B cell (primary cell): ENCODE results near the gene NAPG. TPM values are rescaled to one million over a fixed set of nuclear protein-coding genes. Genes with fewer than 3 reads are reported as not detected.

ENCODE experiments used
- ATAC-seq: fragments of 200-7000 bp; cut with Tn5 transposase; one replicate; pipeline ENCODE4 v1.10.0; 2021; ENCODE audit warnings: low read depth, mild to moderate bottlenecking, moderate number of reproducible peaks, moderate library complexity
- CTCF ChIA-PET: fragments of 350-600 bp; sonication (Branson Sonifier 250); formaldehyde crosslinking; loops from one replicate; lab custom pipeline; 2021; ENCODE audit warnings: antibody characterized with exemption, inconsistent platforms; lab: Charles Lee
- POLR2A ChIA-PET: fragments of 350-600 bp; sonication (Branson Sonifier 250); formaldehyde crosslinking; loops from one replicate; lab custom pipeline; 2021; ENCODE audit warnings: antibody characterized with exemption; lab: Charles Lee
- DNase-seq: peaks from one replicate; pipeline ENCODE4 v3.0.0; 2013
- H2AFZ ChIP-seq: 2 replicates; pipeline ENCODE4 v1.6.1; 2012; ENCODE audit warnings: mild to moderate bottlenecking, low read depth, low read length; ENCODE audit not compliant: insufficient read depth, poor library complexity, severe bottlenecking
- H3K27ac ChIP-seq, 2 donors: 1 replicate in 1 of 2; 2 replicates in 1 of 2; pipeline ENCODE4 v1.5.1; 2012 to 2013; ENCODE audit warnings: low read length in 2 of 2, mild to moderate bottlenecking in 2 of 2, moderate library complexity in 1 of 2
- H3K27me3 ChIP-seq, 4 experiments: fragments of 200-600 bp in 1 of 4; sonication (generic) in 1 of 4; replicated peaks in 1 of 4; 1 replicate in 2 of 4; 2 replicates in 2 of 4; pipeline versions ENCODE4 v1.6.1 to v1.7.0; 2013 to 2016; ENCODE audit warnings: low read length in 3 of 4, mild to moderate bottlenecking in 2 of 4, mixed read lengths in 1 of 4, moderate library complexity in 1 of 4; ENCODE audit not compliant: insufficient read depth in 4 of 4, control insufficient read depth in 3 of 4; ENCODE audit errors: control extremely low read depth in 1 of 4
- H3K36me3 ChIP-seq, 2 experiments: replicated peaks in 1 of 2; 1 replicate in 1 of 2; 2 replicates in 1 of 2; pipeline versions ENCODE4 v1.6.1 to v1.7.1; 2013; ENCODE audit warnings: low read length in 1 of 2; ENCODE audit not compliant: insufficient read depth in 2 of 2, control insufficient read depth in 1 of 2; ENCODE audit errors: control extremely low read depth in 1 of 2, extremely low read depth in 1 of 2
- H3K4me1 ChIP-seq, 2 donors: fragments of 200-600 bp in 1 of 2; sonication (generic) in 1 of 2; 1 replicate in 1 of 2; 2 replicates in 1 of 2; pipeline versions ENCODE4 v1.5.1 to v1.6.1; 2013 to 2017; ENCODE audit warnings: low read length in 2 of 2; ENCODE audit not compliant: control insufficient read depth in 2 of 2, insufficient read depth in 2 of 2
- H3K4me2 ChIP-seq: replicated peaks from 2 replicates; pipeline ENCODE3; 2012; ENCODE audit warnings: mild to moderate bottlenecking, low read depth, low read length; ENCODE audit not compliant: poor library complexity, severe bottlenecking
- H3K4me3 ChIP-seq, 5 experiments: fragments of 200-600 bp in 1 of 5; sonication (generic) in 1 of 5; 1 replicate in 3 of 5; 2 replicates in 2 of 5; pipeline versions ENCODE4 v1.5.1 to v1.7.0; 2011 to 2016; ENCODE audit warnings: low read length in 4 of 5, mild to moderate bottlenecking in 4 of 5, low read depth in 2 of 5, control low read depth in 1 of 5, moderate library complexity in 1 of 5; ENCODE audit not compliant: insufficient read depth in 1 of 5; ENCODE audit errors: control extremely low read depth in 1 of 5, extremely low read depth in 1 of 5
- H3K79me2 ChIP-seq: fragments of 200-600 bp; sonication (generic); one replicate; pipeline ENCODE4 v1.6.0; 2016; ENCODE audit warnings: low read length; ENCODE audit not compliant: control insufficient read depth, insufficient read depth
- H3K9ac ChIP-seq: fragments of 200-600 bp; sonication (generic); 2 replicates; pipeline ENCODE4 v1.6.1; 2017; ENCODE audit warnings: mild to moderate bottlenecking, low read length, moderate library complexity
- H3K9me3 ChIP-seq, 3 donors: one replicate each; pipeline versions ENCODE4 v1.6.1 to v1.7.1; 2013; ENCODE audit warnings: low read length in 2 of 3; ENCODE audit not compliant: control insufficient read depth in 2 of 3, insufficient read depth in 1 of 3; ENCODE audit errors: control extremely low read depth in 1 of 3
- H4K20me1 ChIP-seq: 2 replicates; pipeline ENCODE4 v1.6.0; 2012; ENCODE audit warnings: mild to moderate bottlenecking, low read length; ENCODE audit not compliant: insufficient read depth, control insufficient read depth, poor library complexity, severe bottlenecking
- H3K27ac Mint-ChIP-seq: one replicate; pipeline ENCODE4 v1.8.0; 2021; ENCODE audit warnings: mixed read lengths
- H3K27me3 Mint-ChIP-seq: one replicate; pipeline ENCODE4 v1.8.0; 2021; ENCODE audit warnings: mixed read lengths
- H3K4me1 Mint-ChIP-seq: one replicate; pipeline ENCODE4 v1.8.0; 2021; ENCODE audit warnings: mixed read lengths
- H3K4me3 Mint-ChIP-seq: one replicate; pipeline ENCODE4 v1.8.0; 2021; ENCODE audit warnings: mixed read lengths
- H3K9me3 Mint-ChIP-seq: one replicate; pipeline ENCODE4 v1.8.0; 2022; ENCODE audit warnings: mixed read lengths; ENCODE audit not compliant: insufficient read depth
- EZH2 ChIP-seq: IDR thresholded peaks from 2 replicates; pipeline ENCODE4 v1.6.1; 2012; ENCODE audit warnings: borderline replicate concordance, low read depth, mild to moderate bottlenecking, moderate library complexity, low read length; ENCODE audit not compliant: insufficient read depth, poor library complexity, severe bottlenecking
- WGBS: methylation state at CpG from one replicate; pipeline ENCODE4 v1.1.5; 2013; ENCODE audit warnings: missing lambda C conversion rate; ENCODE audit not compliant: insufficient coverage; 5-methylcytosine and 5-hydroxymethylcytosine counted together
- intact Hi-C: fragments of 100-400 bp; cut with micrococcal nuclease; formaldehyde crosslinking; loops from one replicate; pipeline ENCODE4 v1.10.0; 2022
- polyA plus RNA-seq: library from polyadenylated mRNA; depleted of rRNA; stranded (reverse); fragments of >200 nt; gene quantifications from 2 replicates; pipeline ENCODE4 v1.2.3, GENCODE V29; 2012
- total RNA-seq, 2 donors: library from RNA; stranded (reverse); fragments of 120-200 nt in 1 of 2; gene quantifications; 1 replicate in 1 of 2; 2 replicates in 1 of 2; pipeline versions ENCODE4 v1.2.3 to v1.2.4, GENCODE V29; 2013 to 2022
- TF ChIP-seq, protein P1 (sequence below): fragments of 200-600 bp; IDR thresholded peaks from one replicate; pipeline ENCODE4 v1.8.0; 2022; ENCODE audit warnings: antibody characterized with exemption, mild to moderate bottlenecking

Gene NAPG
- total and polyA plus RNA-seq, 2 donors (not counting 1 experiment from before 2014, with no cell fraction given), result 9.4 to 31.8 TPM

DNA sequence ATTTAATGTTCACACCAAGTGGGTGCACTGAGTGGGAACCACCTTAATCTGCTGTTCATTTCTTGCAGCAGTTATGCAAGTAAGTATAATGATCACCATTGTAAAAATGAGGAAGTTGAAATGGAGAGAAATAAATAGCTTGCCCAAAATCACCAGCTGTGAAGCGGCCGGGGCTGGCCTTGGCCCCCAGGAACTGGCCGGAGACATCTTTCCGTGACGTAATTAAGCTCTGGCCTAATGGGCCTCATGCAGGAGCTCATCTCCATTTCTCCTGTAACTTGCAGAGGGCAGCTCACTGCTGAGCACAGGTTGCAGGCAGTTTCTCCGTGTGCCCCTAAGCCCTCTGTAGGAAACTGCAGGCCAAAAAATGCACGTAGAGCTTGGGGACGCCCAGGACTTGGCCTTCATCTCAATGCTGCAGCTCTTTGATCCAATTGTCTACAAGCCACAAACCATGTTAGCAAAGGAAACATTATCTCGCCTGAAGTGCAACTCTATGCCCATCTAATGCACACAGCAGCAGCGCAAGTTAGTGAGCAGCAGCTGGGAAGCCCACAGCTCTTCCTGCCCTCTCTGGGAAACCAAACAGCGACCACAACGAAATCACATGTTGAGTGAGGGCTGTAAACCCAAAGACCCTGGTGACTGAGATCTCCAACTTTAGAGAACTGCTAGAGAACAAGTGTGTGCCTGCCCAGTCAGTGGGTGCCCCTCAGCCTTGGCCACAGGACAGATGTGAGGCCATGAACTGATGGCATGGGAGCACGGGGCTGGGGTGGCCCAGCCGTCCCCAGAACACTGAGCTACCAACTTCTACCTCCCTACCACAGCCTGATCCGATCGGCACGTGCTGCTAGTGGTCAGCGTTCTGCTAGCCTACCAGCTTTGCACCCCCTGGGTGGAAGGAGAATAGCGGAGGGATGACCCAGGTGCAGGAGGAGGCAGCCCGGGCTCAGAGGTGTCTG lies 42.6 kb upstream of the NAPG start:
- peak overlapping the region; percentile 66 to 69 for H3K27ac ChIP-seq
- CTCF ChIA-PET, result interaction anchor here (0.7 to 5.2 kb wide), 6 partner anchors 8 to 560 kb away, joined by 3 to 43 read pairs (median 4); no protein-coding TSS in a partner anchor
- peaks cover 61 to 64% of the 10 kb centered on the region in 2 donors for H3K4me1 ChIP-seq
- intact Hi-C loops, result loop anchor here (5.0 kb wide), 1 partner anchor 39 kb away; no protein-coding TSS in a partner anchor
- H4K20me1 ChIP-seq, result no peaks in the 10 kb centered on the region
- 11% methylated on average over 16 of the region's 20 CpGs for WGBS
- peak overlapping the region; percentile 37 for H3K9ac ChIP-seq
- H3K4me3 ChIP-seq, result peak overlapping the region in 3 of 5 experiments; percentile 15 to 42 (median 22)
- peak; percentile 68 for DNase-seq
- no peaks in the 10 kb centered on the region for H3K27me3 ChIP-seq
- POLR2A ChIA-PET, result interaction anchor here (1.1 kb wide), 1 partner anchor 570 kb away, joined by 3 read pairs; the partner anchor contains the start of gene VAPA
- Mint-ChIP-seq H3K9me3 (no peaks in the 10 kb centered on the region), H3K27me3 (no peaks in the 10 kb centered on the region), H3K27ac (peak overlapping the region; percentile 94), H3K4me1 (peaks cover 66% of the 10 kb centered on the region), H3K4me3 (peak overlapping the region; percentile 69)
- no peaks in the 10 kb centered on the region for H3K36me3 ChIP-seq
- ATAC-seq, result peak; percentile 80
- peak overlapping the region; percentile 75 for H2AFZ ChIP-seq
- H3K9me3 ChIP-seq, result peaks cover 0 to 3% (median 0%) of the 10 kb centered on the region in 3 donors
- peak overlapping the region; percentile 67 for H3K4me2 ChIP-seq
- H3K79me2 ChIP-seq, result no peaks in the 10 kb centered on the region
- no peak for TF ChIP-seq EZH2
- TF ChIP-seq, protein P1, sequence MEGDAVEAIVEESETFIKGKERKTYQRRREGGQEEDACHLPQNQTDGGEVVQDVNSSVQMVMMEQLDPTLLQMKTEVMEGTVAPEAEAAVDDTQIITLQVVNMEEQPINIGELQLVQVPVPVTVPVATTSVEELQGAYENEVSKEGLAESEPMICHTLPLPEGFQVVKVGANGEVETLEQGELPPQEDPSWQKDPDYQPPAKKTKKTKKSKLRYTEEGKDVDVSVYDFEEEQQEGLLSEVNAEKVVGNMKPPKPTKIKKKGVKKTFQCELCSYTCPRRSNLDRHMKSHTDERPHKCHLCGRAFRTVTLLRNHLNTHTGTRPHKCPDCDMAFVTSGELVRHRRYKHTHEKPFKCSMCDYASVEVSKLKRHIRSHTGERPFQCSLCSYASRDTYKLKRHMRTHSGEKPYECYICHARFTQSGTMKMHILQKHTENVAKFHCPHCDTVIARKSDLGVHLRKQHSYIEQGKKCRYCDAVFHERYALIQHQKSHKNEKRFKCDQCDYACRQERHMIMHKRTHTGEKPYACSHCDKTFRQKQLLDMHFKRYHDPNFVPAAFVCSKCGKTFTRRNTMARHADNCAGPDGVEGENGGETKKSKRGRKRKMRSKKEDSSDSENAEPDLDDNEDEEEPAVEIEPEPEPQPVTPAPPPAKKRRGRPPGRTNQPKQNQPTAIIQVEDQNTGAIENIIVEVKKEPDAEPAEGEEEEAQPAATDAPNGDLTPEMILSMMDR, result no peak

DNA sequence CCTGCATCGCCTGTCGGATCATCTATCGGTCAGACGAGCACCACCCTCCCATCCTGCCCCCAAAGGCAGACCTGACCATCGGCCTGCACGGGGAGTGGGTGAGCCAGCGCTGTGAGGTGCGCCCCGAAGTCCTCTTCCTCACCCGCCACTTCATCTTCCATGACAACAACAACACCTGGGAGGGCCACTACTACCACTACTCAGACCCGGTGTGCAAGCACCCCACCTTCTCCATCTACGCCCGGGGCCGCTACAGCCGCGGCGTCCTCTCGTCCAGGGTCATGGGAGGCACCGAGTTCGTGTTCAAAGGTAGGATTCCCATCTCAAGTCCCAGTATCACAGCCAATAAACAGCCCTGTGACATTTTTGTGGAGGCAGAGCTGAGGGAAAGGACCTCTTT lies 40.4 kb upstream of the NAPG start:
- H3K27ac Mint-ChIP-seq, result no peak overlapping the region
- no peak overlapping the region for H3K4me3 Mint-ChIP-seq
- H3K27ac ChIP-seq, result no peak overlapping the region

More for the DNA sequence above, 40.4 kb upstream of the NAPG start:
- Histone ChIP-seq H3K9me3 (no peaks in the 10 kb centered on the region), H2AFZ (no peak overlapping the region), H4K20me1 (no peaks in the 10 kb centered on the region), H3K36me3 (no peaks in the 10 kb centered on the region), H3K4me1 (peaks cover 45 to 51% of the 10 kb centered on the region in 2 donors), H3K27me3 (no peaks in the 10 kb centered on the region), H3K9ac (no peak overlapping the region), H3K79me2 (no peaks in the 10 kb centered on the region), H3K4me3 (no peak overlapping the region), H3K4me2 (no peak overlapping the region)
- DNase-seq (no peak), ATAC-seq (no peak)
- H3K27me3 Mint-ChIP-seq, result no peaks in the 10 kb centered on the region
- intact Hi-C loops, result no loop called here
- TF ChIP-seq, protein P1, result no peak
- no peak for TF ChIP-seq EZH2
- no peaks in the 10 kb centered on the region for H3K9me3 Mint-ChIP-seq
- POLR2A ChIA-PET, result no interaction called here
- 98% methylated on average over 18 of the region's 20 CpGs for WGBS
- CTCF ChIA-PET, result no interaction called here
- H3K4me1 Mint-ChIP-seq, result peaks cover 56% of the 10 kb centered on the region
